RWPE2 (cell line): Measurements from ENCODE around the gene ARHGAP10.

ENCODE experiments used
- ATAC-seq: fragments of 200-7000 bp; cut with Tn5 transposase; 3 replicates; pipeline ENCODE4 v1.9.1; 2021; ENCODE audit warnings: low read depth
- DNase-seq: peaks from one replicate; pipeline ENCODE4 v3.0.0-alpha.2; 2020; ENCODE audit warnings: low spot score
- H3K27ac ChIP-seq: fragments of 450-650 bp; 2 replicates; pipeline ENCODE4 v1.5.1; 2017; ENCODE audit warnings: mild to moderate bottlenecking; ENCODE audit not compliant: poor library complexity, severe bottlenecking
- H3K27me3 ChIP-seq: fragments of 250-450 bp; sonication (Bioruptor Pico); 2 replicates; pipeline ENCODE4 v1.5.1; 2021; ENCODE audit warnings: mild to moderate bottlenecking, moderate library complexity; ENCODE audit not compliant: insufficient read depth, poor library complexity, severe bottlenecking
- H3K36me3 ChIP-seq: fragments of 250-450 bp; sonication (Bioruptor Pico); 2 replicates; pipeline ENCODE4 v1.5.1; 2020; ENCODE audit warnings: low read depth, mild to moderate bottlenecking, moderate library complexity
- H3K4me1 ChIP-seq: fragments of 250-450 bp; sonication (Bioruptor Pico); 2 replicates; pipeline ENCODE4 v1.5.1; 2021; ENCODE audit warnings: mild to moderate bottlenecking, moderate library complexity; ENCODE audit not compliant: insufficient read depth, poor library complexity, severe bottlenecking
- H3K4me3 ChIP-seq: fragments of 250-450 bp; sonication (Bioruptor Pico); 2 replicates; pipeline ENCODE4 v1.5.1; 2021; ENCODE audit warnings: mild to moderate bottlenecking, moderate library complexity; ENCODE audit not compliant: severe bottlenecking
- H3K9me3 ChIP-seq: fragments of 250-450 bp; sonication (Bioruptor Pico); 2 replicates; pipeline ENCODE4 v1.5.1; 2021; ENCODE audit warnings: mild to moderate bottlenecking, moderate library complexity; ENCODE audit not compliant: severe bottlenecking
- CTCF ChIP-seq: fragments of 450-650 bp; IDR thresholded peaks from one replicate; pipeline ENCODE4 v1.5.1; 2017; ENCODE audit warnings: mild to moderate bottlenecking, moderate library complexity; ENCODE audit not compliant: poor library complexity, severe bottlenecking

The ARHGAP10 gene

GRCh38 chr4:147844781-147845180, 112.9 kb downstream of the ARHGAP10 start:
- no peak for DNase-seq
- Histone ChIP-seq H3K9me3 (no peaks in the 10 kb centered on the region), H3K27ac (no peak overlapping the region), H3K4me3 (no peak overlapping the region), H3K4me1 (no peaks in the 10 kb centered on the region), H3K36me3 (peaks cover 10% of the 10 kb centered on the region), H3K27me3 (no peaks in the 10 kb centered on the region)
- TF ChIP-seq CTCF, result no peak
- no peak for ATAC-seq

GRCh38 chr4:147846318-147847155, 114.6 kb downstream of the ARHGAP10 start:
- Histone ChIP-seq H3K27ac (no peak overlapping the region), H3K4me1 (no peaks in the 10 kb centered on the region)
- no peak for ATAC-seq

GRCh38 chr4:147847751-147848590, 116.1 kb downstream of the ARHGAP10 start:
- Histone ChIP-seq H3K4me1 (no peaks in the 10 kb centered on the region), H3K27me3 (no peaks in the 10 kb centered on the region), H3K9me3 (no peaks in the 10 kb centered on the region), H3K27ac (no peak overlapping the region), H3K4me3 (no peak overlapping the region), H3K36me3 (peaks cover 10% of the 10 kb centered on the region)
- DNase-seq (no peak), ATAC-seq (no peak)
- TF ChIP-seq CTCF, result no peak

More at GRCh38 chr4:147846318-147847155, 114.6 kb downstream of the ARHGAP10 start:
- no peak for DNase-seq
- no peak for TF ChIP-seq CTCF
- no peak overlapping the region for H3K4me3 ChIP-seq
- H3K27me3 ChIP-seq, result no peaks in the 10 kb centered on the region
- H3K36me3 ChIP-seq, result peaks cover 10% of the 10 kb centered on the region
- H3K9me3 ChIP-seq, result no peaks in the 10 kb centered on the region

- no peak for TF ChIP-seq CTCF
- no peaks in the 10 kb centered on the region for H3K27me3 ChIP-seq
- no peak overlapping the region for H3K4me3 ChIP-seq
- peaks cover 10% of the 10 kb centered on the region for H3K36me3 ChIP-seq
- DNase-seq (no peak), ATAC-seq (no peak)
- no peak overlapping the region for H3K27ac ChIP-seq
- H3K9me3 ChIP-seq, result no peaks in the 10 kb centered on the region
- no peaks in the 10 kb centered on the region for H3K4me1 ChIP-seq
Measured at GRCh38 chr4:147848634-147849033, 116.7 kb downstream of the ARHGAP10 start.
